Aorta (tissue), 5 donors: ENCODE results near the gene PPP1R12A. TPM values are rescaled to one million over a fixed set of nuclear protein-coding genes. Genes with fewer than 3 reads are reported as not detected.
"Not testable (repeated sequence)": the region's sequence is repeated elsewhere in the genome, so short reads cannot be mapped to it uniquely, and the experiment has no call there.

Source experiments
- ATAC-seq: fragments of 200-7000 bp; cut with Tn5 transposase; one replicate; pipeline ENCODE4 v1.9.1; 2022; ENCODE audit warnings: moderate library complexity; ENCODE audit not compliant: low FRiP score
- DNase-seq, 2 donors: peaks; one replicate each; pipeline ENCODE4 v3.0.0-alpha.2; 2020
- H3K27ac ChIP-seq, 2 donors: one replicate each; pipeline ENCODE4 v1.5.1; 2013; ENCODE audit warnings: low read length in 2 of 2, mild to moderate bottlenecking in 2 of 2, moderate library complexity in 2 of 2, control low read depth in 1 of 2, inconsistent platforms in 1 of 2, low read depth in 1 of 2
- H3K27me3 ChIP-seq, 2 donors: one replicate each; pipeline ENCODE4 v1.6.1; 2013; ENCODE audit warnings: control low read depth in 1 of 2, low read length in 1 of 2, mild to moderate bottlenecking in 1 of 2, moderate library complexity in 1 of 2; ENCODE audit not compliant: insufficient read depth in 2 of 2, control insufficient read depth in 1 of 2
- H3K36me3 ChIP-seq, 2 donors: one replicate each; pipeline ENCODE4 v1.6.1; 2013; ENCODE audit warnings: control low read depth in 1 of 2, low read length in 1 of 2, mild to moderate bottlenecking in 1 of 2; ENCODE audit not compliant: insufficient read depth in 2 of 2, control insufficient read depth in 1 of 2
- H3K4me1 ChIP-seq, 2 donors: one replicate each; pipeline ENCODE4 v1.6.1; 2013; ENCODE audit warnings: low read length in 2 of 2, control low read depth in 1 of 2, mild to moderate bottlenecking in 1 of 2, moderate library complexity in 1 of 2; ENCODE audit not compliant: insufficient read depth in 2 of 2, control insufficient read depth in 1 of 2
- H3K4me3 ChIP-seq, 2 donors: one replicate each; pipeline ENCODE4 v1.5.1; 2013; ENCODE audit warnings: low read length in 2 of 2, control low read depth in 1 of 2, mild to moderate bottlenecking in 1 of 2
- H3K9me3 ChIP-seq: one replicate; pipeline ENCODE4 v1.6.1; 2013; ENCODE audit warnings: mild to moderate bottlenecking, low read length; ENCODE audit not compliant: control insufficient read depth
- WGBS, 2 donors: extraction: QIAGEN DNeasy Blood & Tissue Kit; methylation state at CpG; one replicate each; pipeline ENCODE4 v1.1.7; 2013; 5-methylcytosine and 5-hydroxymethylcytosine counted together
- intact Hi-C, 2 donors: fragments of 100-400 bp; cut with DNase I; formaldehyde crosslinking; loops; one replicate each; pipeline versions ENCODE4 v1.14.2 to v1.15.0; 2022
- polyA plus RNA-seq, 2 donors: library from polyadenylated mRNA; stranded (reverse); fragments of 200-250 nt; gene quantifications; one replicate each; pipeline ENCODE4 v1.2.3, GENCODE V29; 2013
- total RNA-seq, 2 donors: library from RNA; stranded (reverse); fragmentation: NEBNext Ultra II Directional; extraction: Animal tissue kit (Norgen Biotek cat#: 25700); gene quantifications; one replicate each; pipeline ENCODE4 v1.2.1, GENCODE V29; 2021
- donor health status: healthy with polysubstance abuse.
- donor health status: Bipolar disorder and iron deficiency.
- donor health status: DM: no; HTN: no; CAD: no.
- donor health status: DM: no; HTN: no; CAD: no.
- donor health status: DM: yes; HTN: yes; CAD: no.

The PPP1R12A gene
- total and polyA plus RNA-seq, 4 donors = 24.8 to 287 (median 234) TPM

DNA sequence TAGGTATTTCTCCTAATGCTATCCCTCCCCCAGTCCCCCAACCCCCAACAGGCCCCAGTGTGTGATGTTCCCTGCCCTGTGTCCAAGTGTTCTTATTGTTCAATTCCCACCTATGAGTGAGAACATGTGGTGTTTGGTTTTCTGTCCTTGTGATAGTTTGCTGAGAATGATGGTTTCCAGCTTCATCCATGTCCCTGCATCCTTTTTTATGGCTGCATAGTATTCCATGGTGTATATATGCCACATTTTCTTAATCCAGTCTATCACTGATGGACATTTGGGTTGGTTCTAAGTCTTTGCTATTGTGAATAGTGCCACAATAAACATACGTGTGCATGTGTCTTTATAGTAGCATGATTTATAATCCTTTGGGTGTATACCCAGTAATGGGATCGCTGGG, 7.9 kb upstream of the PPP1R12A start:
- DNase-seq, H3K27ac ChIP-seq, H3K27me3 ChIP-seq, H3K36me3 ChIP-seq, ATAC-seq, H3K9me3 ChIP-seq, H3K4me3 ChIP-seq, intact Hi-C loops, H3K4me1 ChIP-seq: not testable (repeated sequence)
- WGBS, 2 donors = 95 to 96% methylated on average over 2 of the region's 2 CpGs

DNA sequence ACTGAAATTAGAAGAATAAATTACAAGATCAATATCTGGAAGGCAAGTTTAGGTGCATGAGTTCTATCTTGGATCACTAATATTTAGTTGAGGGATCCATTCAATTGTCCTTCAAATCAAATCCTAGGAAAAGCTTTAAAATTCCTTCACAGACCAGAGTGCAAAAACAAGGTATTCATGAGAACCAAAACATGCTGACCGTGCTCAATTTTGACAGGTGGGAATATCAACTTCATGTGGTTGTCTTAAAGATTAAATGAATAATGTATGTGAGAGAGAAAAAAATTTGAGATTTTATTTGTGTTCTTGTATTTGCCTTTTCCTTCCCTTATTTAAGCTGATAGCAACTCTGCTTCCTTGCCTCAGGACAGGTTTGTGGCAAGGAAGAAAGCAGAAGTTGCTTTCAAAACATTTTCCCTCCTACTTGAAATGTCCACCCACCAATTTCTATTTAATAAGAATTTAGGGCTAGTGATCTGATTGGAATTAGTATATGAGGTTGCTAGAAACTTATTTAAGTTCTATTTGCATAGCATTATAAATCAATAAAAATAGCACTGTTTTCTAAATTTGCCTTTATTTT, 4.9 kb upstream of the PPP1R12A start:
- 88 to 91% methylated on average over 1 of the region's 1 CpG for WGBS, 2 donors
- H3K9me3 ChIP-seq = no peaks in the 10 kb centered on the region
- intact Hi-C loops = loop anchor here (5.0 to 10.0 kb wide), 7 partner anchors 55 to 515 kb away; partner anchors contain the start of gene PAWR (in 1 of the 2)
- ATAC-seq (no peak), DNase-seq (no peak)
- no peaks in the 10 kb centered on the region for H3K27me3 ChIP-seq
- peaks cover 0 to 2% of the 10 kb centered on the region in 2 donors for H3K4me1 ChIP-seq
- no peak overlapping the region for H3K4me3 ChIP-seq
- H3K36me3 ChIP-seq = no peaks in the 10 kb centered on the region
- H3K27ac ChIP-seq = no peak overlapping the region

DNA sequence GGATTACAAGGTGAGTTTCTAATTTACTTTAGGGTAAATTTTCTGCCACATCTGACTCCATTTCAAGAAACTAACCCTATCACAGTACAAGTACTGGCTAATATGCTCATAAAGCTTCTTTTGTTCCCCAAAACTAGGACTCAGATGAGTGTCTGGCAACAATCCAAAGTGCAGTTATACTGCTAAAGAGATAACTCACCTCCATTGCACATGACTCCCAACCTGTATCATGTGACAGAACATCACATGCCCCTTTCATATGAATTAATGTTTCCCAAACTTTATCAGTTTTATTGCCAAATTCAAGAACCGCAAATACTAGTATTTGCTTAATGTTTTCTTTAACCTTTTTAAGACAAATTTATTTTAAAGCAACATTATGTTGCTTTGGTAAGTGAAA, 3.9 kb upstream of the PPP1R12A start:
- no peak for ATAC-seq
- Histone ChIP-seq H3K27me3 (no peaks in the 10 kb centered on the region), H3K4me1 (peaks cover 0 to 2% of the 10 kb centered on the region in 2 donors), H3K4me3 (no peak overlapping the region), H3K9me3 (no peaks in the 10 kb centered on the region), H3K27ac (no peak overlapping the region), H3K36me3 (no peaks in the 10 kb centered on the region)
- intact Hi-C loops = loop anchor here (5.0 to 10.0 kb wide), 7 partner anchors 54 to 514 kb away; partner anchors contain the start of gene PAWR (in 1 of the 2)
- 82 to 85% methylated on average over 1 of the region's 1 CpG for WGBS, 2 donors
- DNase-seq = no peak

DNA sequence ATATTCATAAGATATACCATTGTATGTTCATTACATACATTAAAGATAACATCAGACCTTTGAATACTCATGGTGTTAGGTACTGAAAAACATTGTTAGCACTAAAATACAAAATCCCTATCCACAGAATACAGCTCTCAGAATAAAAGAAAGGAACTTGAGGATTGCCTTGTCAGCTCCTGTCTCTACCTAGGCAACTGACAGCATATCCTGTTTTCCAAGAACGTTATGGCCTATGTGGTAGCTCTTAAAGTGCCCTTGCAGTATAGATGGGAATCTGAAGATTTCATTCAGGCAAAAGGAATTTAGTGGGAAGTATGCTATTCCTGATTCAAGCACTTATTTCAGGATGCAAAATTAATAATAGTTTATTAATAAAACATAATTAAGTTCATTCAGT, 1.8 kb upstream of the PPP1R12A start:
- Histone ChIP-seq H3K4me1 (peaks cover 0 to 2% of the 10 kb centered on the region in 2 donors), H3K27ac (no peak overlapping the region), H3K4me3 (peak overlapping the region; percentile 80 to 97), H3K36me3 (no peaks in the 10 kb centered on the region), H3K27me3 (no peaks in the 10 kb centered on the region), H3K9me3 (no peaks in the 10 kb centered on the region)
- DNase-seq (no peak), ATAC-seq (no peak)
- intact Hi-C loops = loop anchor here (5.0 to 10.0 kb wide), 7 partner anchors 52 to 512 kb away; partner anchors contain the start of gene PAWR (in 1 of the 2)
- 0 to 1% methylated on average over 1 of the region's 1 CpG for WGBS, 2 donors

DNA sequence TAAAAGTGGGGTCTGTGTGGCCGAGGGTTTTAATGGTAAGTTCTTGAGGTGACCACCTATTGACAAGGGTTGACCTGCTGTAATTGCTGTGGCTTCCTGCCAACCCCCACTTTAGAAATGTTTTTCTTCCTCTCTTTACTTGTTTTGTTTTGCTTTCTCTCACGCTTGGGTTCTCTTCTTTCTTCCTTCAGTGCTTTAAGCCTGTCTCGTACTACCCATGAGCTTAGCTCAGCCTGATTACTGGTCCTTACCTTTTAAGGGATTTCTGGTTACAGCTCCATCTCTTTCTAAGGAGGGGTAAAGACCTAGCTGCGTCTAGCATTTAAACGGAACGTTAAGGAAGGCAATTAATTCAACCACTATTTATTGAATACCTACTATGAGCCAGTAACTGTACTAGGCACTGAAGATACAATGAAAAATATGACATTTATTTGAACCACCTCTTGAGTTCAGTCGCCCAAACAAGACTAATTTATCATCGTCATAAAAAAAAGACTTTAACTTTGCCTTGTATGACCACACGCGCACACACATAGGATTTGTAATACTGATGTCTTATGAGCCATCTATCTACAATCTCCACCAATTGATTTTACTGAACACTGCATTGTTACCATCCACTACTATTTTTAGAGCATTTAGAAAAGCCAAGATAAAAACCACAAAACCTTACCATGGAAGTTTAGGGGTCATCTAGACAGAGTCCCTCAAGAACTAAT, 888 bp upstream of the PPP1R12A start:
- no peak for DNase-seq
- ATAC-seq = peak; percentile 65
- no peaks in the 10 kb centered on the region for H3K36me3 ChIP-seq
- WGBS, 2 donors = 0 to 1% methylated on average over 10 of the region's 10 CpGs
- H3K4me3 ChIP-seq = peak overlapping the region; percentile 80 to 97
- peaks cover 0 to 2% of the 10 kb centered on the region in 2 donors for H3K4me1 ChIP-seq
- peak overlapping the region; percentile 91 to 94 for H3K27ac ChIP-seq
- no peaks in the 10 kb centered on the region for H3K27me3 ChIP-seq
- no peaks in the 10 kb centered on the region for H3K9me3 ChIP-seq
- intact Hi-C loops = loop anchor here (2.0 to 10.0 kb wide), 8 partner anchors 51 to 511 kb away; partner anchors contain the start of gene PAWR (in 1 of the 2)

DNA sequence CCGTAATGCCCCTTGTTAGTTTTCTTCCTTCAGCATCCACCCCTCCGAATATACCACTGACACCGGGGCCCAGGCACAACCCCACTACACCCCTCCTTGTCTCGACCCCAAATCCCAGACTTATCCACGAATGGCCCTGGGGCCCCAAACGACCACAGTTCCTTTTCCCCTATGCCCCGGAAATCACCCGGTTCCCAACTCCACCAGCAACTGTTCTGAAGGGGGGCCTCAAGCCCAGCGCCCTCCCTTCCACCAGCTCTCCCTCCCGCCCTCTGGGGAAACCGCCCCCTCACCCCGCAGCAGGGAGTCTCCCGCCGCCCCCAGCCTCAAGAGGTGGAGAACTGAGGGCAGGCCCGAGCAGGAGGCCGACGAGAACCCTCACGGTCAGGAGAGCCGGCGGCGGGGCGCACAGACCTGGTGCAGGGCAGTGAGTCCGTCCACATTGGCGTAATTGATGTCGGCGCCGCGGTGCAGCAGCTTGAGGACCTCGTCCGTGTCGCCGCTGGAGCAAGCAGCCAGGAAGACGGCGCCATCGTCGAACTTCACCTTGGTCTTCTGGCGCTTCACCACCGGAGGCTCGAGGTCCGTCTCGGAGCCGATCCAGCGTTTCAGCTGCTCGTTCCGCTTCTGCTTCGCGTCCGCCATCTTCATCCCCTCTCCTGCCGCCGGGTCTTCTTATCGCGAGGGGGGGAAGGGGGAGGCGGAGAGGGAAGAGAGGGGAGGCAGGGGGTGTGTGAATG, 446 bp downstream of the PPP1R12A start:
- intact Hi-C loops = loop anchor here (2.0 to 10.0 kb wide), 9 partner anchors 50 to 510 kb away; partner anchors contain the start of gene PAWR (in 1 of the 2)
- WGBS, 2 donors = 0% methylated on average over 45 to 52 of the region's 53 CpGs
- H3K27ac ChIP-seq = peak overlapping the region; percentile 88 to 96
- peak in 1 of 2 donors; percentile 79 for DNase-seq
- no peaks in the 10 kb centered on the region for H3K9me3 ChIP-seq
- H3K4me3 ChIP-seq = peak overlapping the region; percentile 46 to 79
- no peaks in the 10 kb centered on the region for H3K36me3 ChIP-seq
- peak; percentile 68 for ATAC-seq
- peaks cover 0 to 2% of the 10 kb centered on the region in 2 donors for H3K4me1 ChIP-seq
- H3K27me3 ChIP-seq = no peaks in the 10 kb centered on the region

DNA sequence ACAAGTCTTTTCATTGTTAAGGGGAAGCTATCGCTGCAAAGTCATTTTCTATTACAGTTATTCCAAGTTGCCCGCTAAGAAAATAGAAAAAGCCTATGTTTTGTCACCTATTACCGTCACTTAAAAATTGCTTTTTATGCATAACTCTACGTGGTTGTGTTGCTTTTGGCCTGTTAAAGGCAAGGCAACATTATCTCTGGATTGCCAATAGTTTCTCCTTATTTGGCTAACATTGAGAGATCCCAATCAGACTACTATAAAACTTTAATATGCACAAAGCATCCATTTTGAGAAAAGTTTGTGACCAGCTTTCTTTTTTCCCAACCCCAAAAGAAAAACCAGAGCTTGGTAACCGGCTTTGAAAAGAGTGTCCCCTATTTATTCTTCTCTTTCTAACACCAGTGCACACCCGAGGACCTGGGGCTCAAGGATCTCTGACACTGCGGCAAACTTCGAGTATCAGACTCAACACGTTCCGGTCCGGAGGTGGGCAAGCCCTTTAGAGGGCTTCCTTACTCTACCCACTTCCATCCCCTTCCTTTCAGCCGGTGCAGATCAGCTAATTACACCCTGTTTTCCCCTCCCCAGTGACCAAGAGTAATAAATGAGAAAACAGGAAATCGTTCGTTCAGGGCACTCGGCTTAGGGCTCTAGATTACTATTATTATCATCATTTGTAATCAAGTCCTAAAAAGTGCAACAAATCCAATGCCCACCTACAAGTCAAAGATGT, 1.2 kb downstream of the PPP1R12A start:
- DNase-seq = no peak
- no peak for ATAC-seq
- H3K4me1 ChIP-seq = no peaks in the 10 kb centered on the region
- peak overlapping the region; percentile 88 to 96 for H3K27ac ChIP-seq
- intact Hi-C loops = loop anchor here (2.0 to 10.0 kb wide), 8 partner anchors 49 to 509 kb away; partner anchors contain the start of gene PAWR (in 1 of the 2)
- no peaks in the 10 kb centered on the region for H3K36me3 ChIP-seq
- H3K9me3 ChIP-seq = no peaks in the 10 kb centered on the region
- no peaks in the 10 kb centered on the region for H3K27me3 ChIP-seq
- peak overlapping the region; percentile 46 to 79 for H3K4me3 ChIP-seq
- 0% methylated on average over 15 of the region's 15 CpGs for WGBS, 2 donors

DNA sequence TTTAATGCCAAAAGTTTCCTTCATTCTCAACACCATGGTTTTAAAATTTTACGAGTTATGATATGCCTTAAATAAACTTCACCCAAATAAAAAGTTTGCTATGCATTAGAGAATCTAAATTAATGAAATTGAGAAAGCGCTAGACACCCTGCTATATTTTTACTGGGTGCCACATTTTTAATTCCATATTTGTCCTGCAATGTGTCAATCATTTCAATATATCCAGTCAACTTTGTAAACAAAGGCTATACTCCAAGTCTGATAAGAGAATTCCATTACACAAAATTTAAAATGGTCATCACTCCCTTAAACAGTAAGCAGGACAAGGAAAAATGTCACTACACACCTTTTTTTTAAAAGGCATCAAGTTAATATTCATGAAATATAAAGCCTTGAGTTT, 1.9 kb downstream of the PPP1R12A start:
- Histone ChIP-seq H3K27ac (no peak overlapping the region), H3K9me3 (no peaks in the 10 kb centered on the region), H3K4me3 (peak overlapping the region; percentile 46 to 79), H3K36me3 (no peaks in the 10 kb centered on the region), H3K27me3 (no peaks in the 10 kb centered on the region), H3K4me1 (no peaks in the 10 kb centered on the region)
- ATAC-seq = no peak
- no peak for DNase-seq
- intact Hi-C loops = loop anchor here (5.0 to 10.0 kb wide), 7 partner anchors 48 to 508 kb away; partner anchors contain the start of gene PAWR (in 1 of the 2)
- WGBS, 2 donors = 2 to 9% methylated on average over 2 of the region's 2 CpGs
